A673 (cell line): ENCODE measurements around the gene ARHGEF28.

ENCODE experiments used
- CTCF ChIP-seq: fragments of 300-800, 200-600 bp; sonication (generic); conservative IDR thresholded peaks from 2 replicates; pipeline ENCODE4 v1.5.1; 2017; ENCODE audit warnings: low read depth, mild to moderate bottlenecking, antibody characterized with exemption, low read length, moderate library complexity, mixed read lengths
- EZH2 ChIP-seq: fragments of 200-600 bp; sonication (generic); IDR thresholded peaks from 2 replicates; pipeline ENCODE4 v1.6.1; 2017; ENCODE audit warnings: borderline replicate concordance, low read depth, mild to moderate bottlenecking, mixed read lengths, antibody characterized with exemption, low read length; ENCODE audit not compliant: poor library complexity, severe bottlenecking

DNA sequence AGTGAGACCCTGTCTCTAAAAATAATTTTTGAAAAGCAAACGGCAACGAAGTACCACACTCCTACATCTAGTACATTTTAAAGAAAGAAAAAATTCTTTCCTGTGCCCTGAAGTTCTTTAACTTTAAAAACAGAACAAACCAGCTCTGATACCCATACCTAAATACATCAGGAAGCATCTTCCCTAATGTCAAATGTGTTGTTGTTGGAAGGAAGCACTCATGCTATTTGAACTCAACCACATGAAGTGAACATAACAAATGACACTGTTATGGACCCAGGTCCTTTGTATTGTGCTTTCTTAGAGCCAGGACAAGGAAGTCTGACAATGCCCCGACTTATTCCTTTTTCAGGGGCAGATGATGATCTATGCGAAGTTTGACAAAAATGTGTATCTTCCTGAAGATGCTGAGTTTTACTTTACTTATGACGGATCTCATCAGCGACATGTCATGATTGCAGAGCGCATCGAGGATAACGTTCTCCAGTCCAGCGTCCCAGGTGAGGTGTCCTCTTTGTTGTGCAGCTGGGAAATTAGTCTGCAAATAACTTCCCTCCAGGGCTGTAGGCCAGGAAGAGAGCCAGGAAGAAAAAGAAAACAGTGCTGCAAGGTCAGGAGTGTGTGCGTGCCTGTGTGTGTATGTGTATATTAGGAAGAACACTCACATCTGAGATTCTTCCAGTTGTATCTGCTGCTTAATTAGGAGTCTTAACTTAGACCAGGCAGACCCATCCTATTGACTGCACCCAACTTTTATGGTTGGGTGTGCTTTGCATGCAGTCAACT, 123.7 kb downstream of the ARHGEF28 start:
- TF ChIP-seq CTCF, result no peak
- TF ChIP-seq EZH2, result no peak
